ENCODE measurements around the gene EML4. TPM values are rescaled to one million over a fixed set of nuclear protein-coding genes. Genes with fewer than 3 reads are reported as not detected.

EML4 gene
- polyA plus RNA-seq, 1 of the 3 experiments (the other 2 are of a cell fraction) = 35.0 TPM

DNA sequence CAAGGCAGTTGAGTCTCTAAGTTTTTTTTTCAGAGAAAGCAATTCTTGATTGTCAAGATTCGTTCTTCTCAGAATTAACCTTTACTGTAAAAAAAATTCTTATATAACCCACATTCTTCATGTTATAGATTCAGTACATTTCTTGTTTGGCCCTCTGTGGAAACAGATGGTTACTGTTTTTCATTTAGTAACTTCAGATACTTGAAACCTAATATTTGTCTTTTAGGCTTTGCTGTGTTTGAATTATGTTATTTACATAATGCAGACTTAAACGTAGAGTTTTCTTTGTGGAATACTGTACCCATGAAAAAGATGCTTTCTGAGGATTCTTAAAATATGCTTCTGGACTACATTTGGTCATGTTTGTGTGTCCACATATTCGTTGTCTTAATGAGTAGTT is 48.2 kb downstream of the EML4 start (continued):
- no peak for TF ChIP-seq CHD2 (IDR thresholded peaks at IDR 0.05; ENCODE audit: low read length, partially characterized antibody)
- TF ChIP-seq PBX3 (IDR thresholded peaks at IDR 0.05) = no peak
- TF ChIP-seq TCF12 (IDR thresholded peaks at IDR 0.05) = no peak
- TF ChIP-seq POLR2AphosphoS5 (IDR thresholded peaks at IDR 0.05; ENCODE audit: low read depth, low read length) = no peak
- TF ChIP-seq CTCF (IDR thresholded peaks at IDR 0.05) = no peak
- no peak for TF ChIP-seq TAF1 (IDR thresholded peaks at IDR 0.05; ENCODE audit: borderline replicate concordance, low read depth, low read length)
- TF ChIP-seq MEF2A (IDR thresholded peaks at IDR 0.05; ENCODE audit: borderline replicate concordance, low read depth) = no peak
- TF ChIP-seq, protein P1, sequence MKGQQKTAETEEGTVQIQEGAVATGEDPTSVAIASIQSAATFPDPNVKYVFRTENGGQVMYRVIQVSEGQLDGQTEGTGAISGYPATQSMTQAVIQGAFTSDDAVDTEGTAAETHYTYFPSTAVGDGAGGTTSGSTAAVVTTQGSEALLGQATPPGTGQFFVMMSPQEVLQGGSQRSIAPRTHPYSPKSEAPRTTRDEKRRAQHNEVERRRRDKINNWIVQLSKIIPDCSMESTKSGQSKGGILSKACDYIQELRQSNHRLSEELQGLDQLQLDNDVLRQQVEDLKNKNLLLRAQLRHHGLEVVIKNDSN (IDR thresholded peaks at IDR 0.05; ENCODE audit: borderline replicate concordance, low read depth) = no peak
- TF ChIP-seq YY1 (IDR thresholded peaks at IDR 0.05; ENCODE audit: low read depth) = no peak
- no peak for TF ChIP-seq IRF3 (IDR thresholded peaks at IDR 0.05; ENCODE audit: low read depth, low read length)
- no peak for TF ChIP-seq SIN3A (IDR thresholded peaks at IDR 0.05; ENCODE audit: borderline replicate concordance, low read depth, low read length)
- TF ChIP-seq ELF1 (IDR thresholded peaks at IDR 0.05) = no peak

- peaks cover 0 to 6% of the 10 kb centered on the region in 2 experiments; a peak in 2 of 4 replicates for H3K4me1 ChIP-seq (ENCODE audit: control insufficient read depth in 1 of 2, insufficient read depth in 2 of 2, low read depth in 1 of 2, low read length in 1 of 2)
- H3K4me3 ChIP-seq (ENCODE audit: low read depth in 2 of 2, low read length in 1 of 2) = no peak overlapping the region
- no peak overlapping the region for H3K27ac ChIP-seq (ENCODE audit: low read depth in 2 of 2, low read length in 1 of 2)
- no peak for DNase-seq
- no peaks in the 10 kb centered on the region for H3K27me3 ChIP-seq (ENCODE audit: insufficient read depth)
- 91% methylated on average over 5 of the region's 5 CpGs for WGBS (ENCODE audit: low lambda C conversion rate)
- H3K4me2 ChIP-seq = no peak overlapping the region
- TF ChIP-seq YY1 (IDR thresholded peaks at IDR 0.05; ENCODE audit: low read depth) (no peak), TCF12 (IDR thresholded peaks at IDR 0.05) (no peak), EZH2phosphoT487 (IDR thresholded peaks at IDR 0.05; ENCODE audit: borderline replicate concordance, low read depth) (no peak), NFIC (IDR thresholded peaks at IDR 0.05; ENCODE audit: borderline replicate concordance) (no peak), MXI1 (IDR thresholded peaks at IDR 0.05; ENCODE audit: low read depth, low read length) (no peak), FOXM1 (IDR thresholded peaks at IDR 0.05; ENCODE audit: low read depth) (no peak), FOXJ3 (CRISPR knock-in tag; IDR thresholded peaks at IDR 0.05) (no peak), REST (IDR thresholded peaks at IDR 0.05; ENCODE audit: low read depth, low read length) (no peak), RXRA (IDR thresholded peaks at IDR 0.05; ENCODE audit: borderline replicate concordance, low read depth) (no peak)
- TF ChIP-seq, protein P1 (IDR thresholded peaks at IDR 0.05; ENCODE audit: borderline replicate concordance, low read depth) = no peak
- H4K20me1 ChIP-seq (ENCODE audit: insufficient read depth) = peaks cover 3% of the 10 kb centered on the region; the same call in 1 of the 2 replicates
- CTCF ChIA-PET = interaction anchor here (1.2 kb wide), 1 partner anchor 10 kb away, joined by 3 read pairs; no protein-coding TSS in a partner anchor
- H3K36me3 ChIP-seq (replicated peaks in 1 of 2; ENCODE audit: control insufficient read depth in 1 of 2, insufficient read depth in 2 of 2, low read length in 1 of 2) = peaks cover 0 to 3% of the 10 kb centered on the region in 2 experiments
- POLR2A ChIA-PET = no interaction called here
- H3K9me3 ChIP-seq = no peaks in the 10 kb centered on the region
- no peak overlapping the region for H2AFZ ChIP-seq (ENCODE audit: low read depth)
- peaks cover 4% of the 10 kb centered on the region for H3F3A ChIP-seq (replicated peaks; ENCODE audit: insufficient read depth)
- H3K79me2 ChIP-seq (ENCODE audit: insufficient read depth) = peaks cover 69% of the 10 kb centered on the region
- H3K9me2 ChIP-seq = no peaks in the 10 kb centered on the region
- no peak overlapping the region for H3K9ac ChIP-seq
Observed at GRCh38 chr2:42217914-42218313, 48.8 kb downstream of the EML4 start.

Measured in SK-N-SH (cell line).